NCI-H2227 (cell line): ENCODE measurements around the gene ARHGAP42.

ENCODE experiments used
- DNase-seq: peaks from one replicate; lab custom pipeline; 2025; ENCODE audit not compliant: unreplicated experiment; lab: John Stamatoyannopoulos, UW

The ARHGAP42 gene

GRCh38 chr11:100757646-100758045, 70.6 kb downstream of the ARHGAP42 start:
- no peak for DNase-seq

GRCh38 chr11:100759106-100759505, 72.0 kb downstream of the ARHGAP42 start:
- no peak for DNase-seq

GRCh38 chr11:100759856-100760255, 72.8 kb downstream of the ARHGAP42 start:
- DNase-seq, result no peak

GRCh38 chr11:100760744-100761143, 73.7 kb downstream of the ARHGAP42 start:
- DNase-seq, result no peak

- no peak for DNase-seq
These were observed 74.8 kb downstream of the ARHGAP42 start for GRCh38 chr11:100761841-100762240.

- no peak for DNase-seq
These were observed 79.7 kb downstream of the ARHGAP42 start for GRCh38 chr11:100766764-100767163.

- DNase-seq, result no peak
These were observed 82.1 kb downstream of the ARHGAP42 start for GRCh38 chr11:100769165-100769564.

- no peak for DNase-seq
These were observed 82.5 kb downstream of the ARHGAP42 start for GRCh38 chr11:100769617-100770016.

- no peak for DNase-seq
These were observed 87.0 kb downstream of the ARHGAP42 start for GRCh38 chr11:100774132-100774531.

GRCh38 chr11:100774859-100775258, 87.8 kb downstream of the ARHGAP42 start:
- DNase-seq, result no peak

- no peak for DNase-seq
These were observed 89.3 kb downstream of the ARHGAP42 start for GRCh38 chr11:100776212-100776896.

- no peak for DNase-seq
These were observed 90.0 kb downstream of the ARHGAP42 start for GRCh38 chr11:100777103-100777502.

GRCh38 chr11:100777736-100778135, 90.6 kb downstream of the ARHGAP42 start:
- DNase-seq, result no peak

- no peak for DNase-seq
These were observed 91.2 kb downstream of the ARHGAP42 start for GRCh38 chr11:100778166-100778785.

GRCh38 chr11:100780470-100780869, 93.4 kb downstream of the ARHGAP42 start:
- no peak for DNase-seq

- no peak for DNase-seq
These were observed 98.3 kb downstream of the ARHGAP42 start for GRCh38 chr11:100785148-100785983.

GRCh38 chr11:100788561-100789295, 101.6 kb downstream of the ARHGAP42 start:
- DNase-seq, result no peak

GRCh38 chr11:100789500-100789899, 102.4 kb downstream of the ARHGAP42 start:
- DNase-seq, result no peak

GRCh38 chr11:100790073-100790472, 103.0 kb downstream of the ARHGAP42 start:
- DNase-seq, result no peak

GRCh38 chr11:100791103-100791502, 104.0 kb downstream of the ARHGAP42 start:
- no peak for DNase-seq

- DNase-seq, result no peak
These were observed 104.8 kb downstream of the ARHGAP42 start for GRCh38 chr11:100791860-100792259.
